H9 (cell line): ENCODE results near the gene RALGAPA2. TPM values are rescaled to one million over a fixed set of nuclear protein-coding genes. Genes with fewer than 3 reads are reported as not detected.

Experiments
- DNase-seq: peaks from one replicate; pipeline ENCODE4 v3.0.0-alpha.2; 2017
- H2AFZ ChIP-seq: one replicate; pipeline ENCODE4 v1.6.1; 2013; ENCODE audit warnings: mild to moderate bottlenecking, low read length, control low read depth, moderate library complexity
- H2AK5ac ChIP-seq: 2 replicates; pipeline ENCODE4 v1.6.1; 2013; ENCODE audit warnings: low read length, control low read depth, mixed read lengths; ENCODE audit not compliant: insufficient read length
- H2BK120ac ChIP-seq: one replicate; pipeline ENCODE4 v1.6.1; 2013; ENCODE audit warnings: low read depth, mild to moderate bottlenecking, low read length, control low read depth, inconsistent platforms; ENCODE audit not compliant: poor library complexity, severe bottlenecking
- H2BK12ac ChIP-seq: 2 replicates; pipeline ENCODE4 v1.6.1; 2013; ENCODE audit warnings: low read length, control low read depth, mixed read lengths, low read depth; ENCODE audit not compliant: insufficient read length
- H2BK15ac ChIP-seq: 2 replicates; pipeline ENCODE4 v1.6.1; 2013; ENCODE audit warnings: low read depth, low read length, control low read depth
- H2BK20ac ChIP-seq: one replicate; pipeline ENCODE4 v1.6.1; 2013; ENCODE audit warnings: low read depth, mild to moderate bottlenecking, low read length, control low read depth, inconsistent platforms; ENCODE audit not compliant: poor library complexity, severe bottlenecking
- H2BK5ac ChIP-seq: 2 replicates; pipeline ENCODE4 v1.6.1; 2013; ENCODE audit warnings: low read length, control low read depth, mixed read lengths; ENCODE audit not compliant: insufficient read length
- H3K14ac ChIP-seq: 2 replicates; pipeline ENCODE4 v1.6.1; 2013; ENCODE audit warnings: low read length, control low read depth; ENCODE audit not compliant: insufficient read depth
- H3K18ac ChIP-seq: 2 replicates; pipeline ENCODE4 v1.6.1; 2013; ENCODE audit warnings: low read depth, mild to moderate bottlenecking, mixed read lengths, low read length, control low read depth; ENCODE audit not compliant: insufficient read length
- H3K23ac ChIP-seq: 2 replicates; pipeline ENCODE4 v1.6.1; 2013; ENCODE audit warnings: low read length, control low read depth, mixed read lengths, low read depth; ENCODE audit not compliant: insufficient read length
- H3K23me2 ChIP-seq: 2 replicates; pipeline ENCODE4 v1.6.1; 2013; ENCODE audit warnings: low read depth, mild to moderate bottlenecking, mixed read lengths, low read length, control low read depth; ENCODE audit not compliant: insufficient read length, poor library complexity, severe bottlenecking
- H3K27ac ChIP-seq: 2 replicates; pipeline ENCODE4 v1.5.1; 2013; ENCODE audit warnings: low read length, control low read depth, mixed read lengths, low read depth; ENCODE audit not compliant: insufficient read length
- H3K27me3 ChIP-seq: 2 replicates; pipeline ENCODE4 v1.6.1; 2013; ENCODE audit warnings: low read length, control low read depth, inconsistent platforms; ENCODE audit not compliant: insufficient read depth
- H3K4ac ChIP-seq: 2 replicates; pipeline ENCODE4 v1.6.1; 2013; ENCODE audit warnings: low read depth, mild to moderate bottlenecking, control low read depth, inconsistent platforms, low read length, moderate library complexity
- H3K4me1 ChIP-seq: 2 replicates; pipeline ENCODE4 v1.6.1; 2013; ENCODE audit warnings: low read length, control low read depth, inconsistent platforms; ENCODE audit not compliant: insufficient read depth
- H3K4me2 ChIP-seq: 2 replicates; pipeline ENCODE4 v1.6.1; 2013; ENCODE audit warnings: low read length, control low read depth, mixed read lengths; ENCODE audit not compliant: insufficient read length, insufficient read depth
- H3K56ac ChIP-seq: 2 replicates; pipeline ENCODE4 v1.6.1; 2013; ENCODE audit warnings: low read depth, mild to moderate bottlenecking, mixed read lengths, low read length, control low read depth; ENCODE audit not compliant: insufficient read length
- H3K79me1 ChIP-seq: 2 replicates; pipeline ENCODE4 v1.6.1; 2013; ENCODE audit warnings: low read depth, mild to moderate bottlenecking, moderate library complexity, low read length, control low read depth, inconsistent platforms; ENCODE audit not compliant: insufficient read depth, poor library complexity, severe bottlenecking
- H3K79me2 ChIP-seq: 2 replicates; pipeline ENCODE4 v1.6.1; 2013; ENCODE audit warnings: low read length, control low read depth, inconsistent platforms; ENCODE audit not compliant: insufficient read depth
- H3K9ac ChIP-seq: 2 replicates; pipeline ENCODE4 v1.6.1; 2013; ENCODE audit warnings: low read length, control low read depth, mixed read lengths; ENCODE audit not compliant: insufficient read length; ENCODE audit errors: extremely low read depth
- H3K9me3 ChIP-seq: one replicate; pipeline ENCODE4 v1.6.1; 2013; ENCODE audit warnings: low read depth, low read length, inconsistent platforms; ENCODE audit not compliant: control insufficient read depth
- H3T11ph ChIP-seq: one replicate; pipeline ENCODE4 v1.6.1; 2013; ENCODE audit warnings: mild to moderate bottlenecking, low read length, control low read depth, inconsistent platforms
- H4K20me1 ChIP-seq: one replicate; pipeline ENCODE4 v1.6.1; 2013; ENCODE audit not compliant: control insufficient read depth, insufficient read length, insufficient read depth
- H4K5ac ChIP-seq: 2 replicates; pipeline ENCODE4 v1.6.1; 2013; ENCODE audit warnings: low read depth, mild to moderate bottlenecking, mixed read lengths, low read length, control low read depth; ENCODE audit not compliant: insufficient read length
- H4K8ac ChIP-seq: replicated peaks from 2 replicates; pipeline ENCODE4 v1.6.1; 2013; ENCODE audit warnings: low read length, control low read depth, mixed read lengths, low read depth; ENCODE audit not compliant: insufficient read length
- H4K91ac ChIP-seq: 2 replicates; pipeline ENCODE4 v1.6.1; 2013; ENCODE audit warnings: low read depth, mild to moderate bottlenecking, moderate library complexity, mixed read lengths, low read length, control low read depth; ENCODE audit not compliant: insufficient read length
- H3K27ac Mint-ChIP-seq, 3 experiments: 2 replicates in 2 of 3; 3 replicates in 1 of 3; pipeline ENCODE4 v1.8.0; 2020 to 2021; ENCODE audit warnings: mixed read lengths in 3 of 3, mild to moderate bottlenecking in 1 of 3, moderate library complexity in 1 of 3
- H3K27me3 Mint-ChIP-seq: 2 replicates; pipeline ENCODE4 v1.8.0; 2021; ENCODE audit warnings: low read depth, mild to moderate bottlenecking, moderate library complexity, mixed read lengths
- H3K36me3 Mint-ChIP-seq, 3 experiments: 2 replicates in 2 of 3; 3 replicates in 1 of 3; pipeline ENCODE4 v1.8.0; 2020 to 2021; ENCODE audit warnings: low read depth in 3 of 3, mixed read lengths in 3 of 3; ENCODE audit not compliant: insufficient read depth in 1 of 3
- H3K4me1 Mint-ChIP-seq, 2 experiments: 2 replicates each; pipeline ENCODE4 v1.8.0; 2020; ENCODE audit warnings: mixed read lengths in 2 of 2
- H3K4me3 Mint-ChIP-seq, 2 experiments: 2 replicates in 1 of 2; 3 replicates in 1 of 2; pipeline ENCODE4 v1.8.0; 2020 to 2021; ENCODE audit warnings: mild to moderate bottlenecking in 2 of 2, mixed read lengths in 2 of 2, moderate library complexity in 1 of 2
- H3K9me3 Mint-ChIP-seq, 2 experiments: 2 replicates in 1 of 2; 3 replicates in 1 of 2; pipeline ENCODE4 v1.8.0; 2020; ENCODE audit warnings: mild to moderate bottlenecking in 2 of 2, mixed read lengths in 2 of 2, moderate library complexity in 1 of 2
- CTCF ChIP-seq: fragments of 200-600 bp; sonication (generic); conservative IDR thresholded peaks from 3 replicates; pipeline ENCODE4 v1.8.0; 2021; ENCODE audit warnings: antibody characterized with exemption, mild to moderate bottlenecking
- WGBS: extraction: QIAGEN DNeasy Blood & Tissue Kit; methylation state at CpG from one replicate; pipeline ENCODE4 v1.1.7; 2013; ENCODE audit warnings: missing lambda C conversion rate, low lambda C conversion rate, mixed read lengths; ENCODE audit not compliant: insufficient read length; ENCODE audit errors: extremely low coverage; 5-methylcytosine and 5-hydroxymethylcytosine counted together
- total RNA-seq: library from RNA; stranded (reverse); gene quantifications from 2 replicates; pipeline ENCODE4 v1.2.1, GENCODE V29; 2021

Gene RALGAPA2
- total RNA-seq, 1 experiment from 2014 or later = 16.6 TPM

- H3K9ac ChIP-seq = no peak overlapping the region
- no peak overlapping the region for H2BK20ac ChIP-seq
- no peaks in the 10 kb centered on the region for H3K79me1 ChIP-seq
- H2BK15ac ChIP-seq = no peak overlapping the region
- H2BK12ac ChIP-seq = no peak overlapping the region
- peak overlapping the region in 1 of 3 experiments; percentile 49; a peak in 2 of 7 replicates for H3K27ac Mint-ChIP-seq
- no peak overlapping the region for H3K14ac ChIP-seq
- H3K27me3 Mint-ChIP-seq = peaks cover 5% of the 10 kb centered on the region
- no peak overlapping the region for H4K91ac ChIP-seq
- no peaks in the 10 kb centered on the region for H3K9me3 Mint-ChIP-seq
- peaks cover 3% of the 10 kb centered on the region; the same call in 1 of the 2 replicates for H3K4me1 ChIP-seq
- H3K4ac ChIP-seq = no peak overlapping the region
- H2AFZ ChIP-seq = no peak overlapping the region
- no peak overlapping the region for H4K5ac ChIP-seq
- no peaks in the 10 kb centered on the region for H3K9me3 ChIP-seq
- peaks cover 0 to 4% (median 1%) of the 10 kb centered on the region in 3 experiments; a peak in 1 of 7 replicates for H3K36me3 Mint-ChIP-seq
- no peak overlapping the region for H3K4me2 ChIP-seq
- no peak overlapping the region for H2BK120ac ChIP-seq
- H3K27ac ChIP-seq = no peak overlapping the region
- H2AK5ac ChIP-seq = no peak overlapping the region
- no peaks in the 10 kb centered on the region for H4K20me1 ChIP-seq
- H3K27me3 ChIP-seq = no peaks in the 10 kb centered on the region
- no peak overlapping the region for H3K4me3 Mint-ChIP-seq
- peaks cover 17 to 22% of the 10 kb centered on the region in 2 experiments for H3K4me1 Mint-ChIP-seq
- no peak for TF ChIP-seq CTCF
- no peaks in the 10 kb centered on the region for H3K79me2 ChIP-seq
- H3K18ac ChIP-seq = no peak overlapping the region
- no peak for DNase-seq
- H3K23me2 ChIP-seq = no peaks in the 10 kb centered on the region
- H3K23ac ChIP-seq = no peak overlapping the region
- H4K8ac ChIP-seq = no peak overlapping the region
- no CpG with 5 or more reads among the region's 21 CpGs for WGBS
- no peak overlapping the region for H3T11ph ChIP-seq
- no peak overlapping the region for H3K56ac ChIP-seq
- no peak overlapping the region for H2BK5ac ChIP-seq
Observed at GRCh38 chr20:20454850-20455627, 257.4 kb downstream of the RALGAPA2 start.
